Panc1 (cell line): Measurements from ENCODE around the gene BMPR2. TPM values are rescaled to one million over a fixed set of nuclear protein-coding genes. Genes with fewer than 3 reads are reported as not detected.

Source experiments
- ATAC-seq: fragments of 200-7000 bp; cut with Tn5 transposase; 2 replicates; pipeline ENCODE4 v1.9.1; 2020; ENCODE audit warnings: mild to moderate bottlenecking, moderate library complexity
- BruUV-seq: library from RNA; stranded (reverse); fragments of 400-500 nt; replicated peaks from 2 replicates; lab custom pipeline; 2021; lab: Mats Ljungman, UMichigan
- CTCF ChIA-PET: fragments of 300-600 bp; sonication (Branson Sonifier 250); formaldehyde crosslinking; loops from one replicate; lab custom pipeline; 2022; ENCODE audit warnings: antibody characterized with exemption; lab: Charles Lee
- POLR2A ChIA-PET: fragments of 300-600 bp; sonication (Branson Sonifier 250); formaldehyde crosslinking; loops from one replicate; lab custom pipeline; 2022; ENCODE audit warnings: antibody characterized with exemption; lab: Charles Lee
- DNase-seq: peaks from one replicate; pipeline ENCODE4 v3.0.0-alpha.2; 2010; ENCODE audit warnings: low read depth, low spot score
- H3K27ac ChIP-seq: 2 replicates; pipeline ENCODE4 v1.5.1; 2011; ENCODE audit warnings: mild to moderate bottlenecking, low read length, inconsistent platforms
- H3K27me3 ChIP-seq: fragments of 200-500 bp; sonication (Bioruptor generic); 2 replicates; pipeline ENCODE4 v1.6.0; 2014; ENCODE audit warnings: low read length, inconsistent platforms; ENCODE audit not compliant: control insufficient read depth, insufficient read depth
- H3K36me3 ChIP-seq: fragments of 200-500 bp; sonication (Bioruptor generic); 2 replicates; pipeline ENCODE4 v1.5.1; 2014; ENCODE audit warnings: inconsistent platforms, mild to moderate bottlenecking, low read length, moderate library complexity; ENCODE audit not compliant: control insufficient read depth, insufficient read depth
- H3K4me1 ChIP-seq: 2 replicates; pipeline ENCODE4 v1.5.1; 2011; ENCODE audit warnings: inconsistent platforms, mild to moderate bottlenecking, low read length, moderate library complexity; ENCODE audit not compliant: control insufficient read depth, insufficient read depth
- H3K4me3 ChIP-seq, 2 experiments: 2 replicates each; pipeline ENCODE4 v1.5.1; 2011 to 2012; ENCODE audit warnings: low read depth in 2 of 2, low read length in 2 of 2, mild to moderate bottlenecking in 2 of 2, inconsistent platforms in 1 of 2, moderate library complexity in 1 of 2
- H3K9me3 ChIP-seq: fragments of 200-500 bp; sonication (Bioruptor generic); 2 replicates; pipeline ENCODE4 v1.5.1; 2014; ENCODE audit warnings: low read depth, mild to moderate bottlenecking, inconsistent platforms, low read length, moderate library complexity; ENCODE audit not compliant: control insufficient read depth, insufficient read depth
- POLR2AphosphoS5 ChIP-seq: IDR thresholded peaks from 2 replicates; pipeline ENCODE4 v1.6.1; 2012; ENCODE audit warnings: mild to moderate bottlenecking, low read depth, low read length, moderate library complexity
- SIN3A ChIP-seq: IDR thresholded peaks from 2 replicates; pipeline ENCODE4 v1.6.1; 2012; ENCODE audit warnings: low read depth, mild to moderate bottlenecking, low read length, moderate library complexity, borderline replicate concordance; ENCODE audit not compliant: insufficient read depth
- TCF7L2 ChIP-seq: IDR thresholded peaks from 2 replicates; pipeline ENCODE4 v1.6.1; 2011; ENCODE audit warnings: mild to moderate bottlenecking, low read depth, low read length, inconsistent platforms
- in situ Hi-C: cut with HindIII; loops from 2 replicates; pipeline ENCODE4 v1.10.0; 2016; ENCODE audit warnings: low sequenced_read_pairs, low pct_unique_long_range_greater_than_20kb
- intact Hi-C: fragments of 100-400 bp; cut with micrococcal nuclease; formaldehyde crosslinking; loops from one replicate; pipeline ENCODE4 v1.10.0; 2022; ENCODE audit not compliant: unreplicated experiment
- total RNA-seq: library from RNA; stranded (reverse); gene quantifications from one replicate; pipeline ENCODE4 v1.2.1, GENCODE V29; 2021; ENCODE audit not compliant: unreplicated experiment
- TF ChIP-seq, protein P1 (sequence below): fragments of 450-650 bp; IDR thresholded peaks from 2 replicates; pipeline ENCODE4 v1.5.1; 2017; ENCODE audit warnings: mild to moderate bottlenecking
- TF ChIP-seq, protein P2 (sequence below), 2 experiments: IDR thresholded peaks; 2 replicates each; pipeline ENCODE4 v1.6.1; 2011 to 2012; ENCODE audit warnings: low read depth in 2 of 2, control low read depth in 1 of 2, low read length in 1 of 2, mild to moderate bottlenecking in 1 of 2, moderate library complexity in 1 of 2; ENCODE audit not compliant: insufficient read depth in 1 of 2

BMPR2 gene
- total RNA-seq, 1 experiment from 2014 or later: 65.2 TPM

DNA sequence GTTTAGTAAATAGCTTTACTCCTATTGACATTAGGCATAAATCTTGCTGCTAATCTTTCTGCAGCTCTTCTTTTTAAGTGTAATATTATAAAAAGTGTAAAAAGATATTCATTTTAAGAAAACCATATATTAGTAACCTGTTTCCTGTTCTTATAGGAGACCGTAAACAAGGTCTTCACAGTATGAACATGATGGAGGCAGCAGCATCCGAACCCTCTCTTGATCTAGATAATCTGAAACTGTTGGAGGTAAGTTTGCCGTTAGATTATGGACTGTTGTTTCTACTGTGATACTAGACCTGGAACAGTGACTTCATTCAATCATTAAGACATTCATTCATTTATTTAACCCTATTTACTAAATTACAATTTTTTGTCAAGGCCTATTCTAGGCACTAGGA lies 138.6 kb downstream of the BMPR2 start:
- in situ Hi-C loops (no loop called here), intact Hi-C loops (no loop called here)
- Histone ChIP-seq H3K36me3 (0 out of 2 replicates have a peak, but pooled peaks cover 3% of the 10 kb centered on the region), H3K27me3 (no peaks in the 10 kb centered on the region), H3K9me3 (no peaks in the 10 kb centered on the region), H3K27ac (no peak overlapping the region), H3K4me3 (no peak overlapping the region), H3K4me1 (no peaks in the 10 kb centered on the region)
- TF ChIP-seq SIN3A (no peak), POLR2AphosphoS5 (no peak), TCF7L2 (no peak)
- TF ChIP-seq, protein P1, sequence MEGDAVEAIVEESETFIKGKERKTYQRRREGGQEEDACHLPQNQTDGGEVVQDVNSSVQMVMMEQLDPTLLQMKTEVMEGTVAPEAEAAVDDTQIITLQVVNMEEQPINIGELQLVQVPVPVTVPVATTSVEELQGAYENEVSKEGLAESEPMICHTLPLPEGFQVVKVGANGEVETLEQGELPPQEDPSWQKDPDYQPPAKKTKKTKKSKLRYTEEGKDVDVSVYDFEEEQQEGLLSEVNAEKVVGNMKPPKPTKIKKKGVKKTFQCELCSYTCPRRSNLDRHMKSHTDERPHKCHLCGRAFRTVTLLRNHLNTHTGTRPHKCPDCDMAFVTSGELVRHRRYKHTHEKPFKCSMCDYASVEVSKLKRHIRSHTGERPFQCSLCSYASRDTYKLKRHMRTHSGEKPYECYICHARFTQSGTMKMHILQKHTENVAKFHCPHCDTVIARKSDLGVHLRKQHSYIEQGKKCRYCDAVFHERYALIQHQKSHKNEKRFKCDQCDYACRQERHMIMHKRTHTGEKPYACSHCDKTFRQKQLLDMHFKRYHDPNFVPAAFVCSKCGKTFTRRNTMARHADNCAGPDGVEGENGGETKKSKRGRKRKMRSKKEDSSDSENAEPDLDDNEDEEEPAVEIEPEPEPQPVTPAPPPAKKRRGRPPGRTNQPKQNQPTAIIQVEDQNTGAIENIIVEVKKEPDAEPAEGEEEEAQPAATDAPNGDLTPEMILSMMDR: no peak
- TF ChIP-seq, protein P2, sequence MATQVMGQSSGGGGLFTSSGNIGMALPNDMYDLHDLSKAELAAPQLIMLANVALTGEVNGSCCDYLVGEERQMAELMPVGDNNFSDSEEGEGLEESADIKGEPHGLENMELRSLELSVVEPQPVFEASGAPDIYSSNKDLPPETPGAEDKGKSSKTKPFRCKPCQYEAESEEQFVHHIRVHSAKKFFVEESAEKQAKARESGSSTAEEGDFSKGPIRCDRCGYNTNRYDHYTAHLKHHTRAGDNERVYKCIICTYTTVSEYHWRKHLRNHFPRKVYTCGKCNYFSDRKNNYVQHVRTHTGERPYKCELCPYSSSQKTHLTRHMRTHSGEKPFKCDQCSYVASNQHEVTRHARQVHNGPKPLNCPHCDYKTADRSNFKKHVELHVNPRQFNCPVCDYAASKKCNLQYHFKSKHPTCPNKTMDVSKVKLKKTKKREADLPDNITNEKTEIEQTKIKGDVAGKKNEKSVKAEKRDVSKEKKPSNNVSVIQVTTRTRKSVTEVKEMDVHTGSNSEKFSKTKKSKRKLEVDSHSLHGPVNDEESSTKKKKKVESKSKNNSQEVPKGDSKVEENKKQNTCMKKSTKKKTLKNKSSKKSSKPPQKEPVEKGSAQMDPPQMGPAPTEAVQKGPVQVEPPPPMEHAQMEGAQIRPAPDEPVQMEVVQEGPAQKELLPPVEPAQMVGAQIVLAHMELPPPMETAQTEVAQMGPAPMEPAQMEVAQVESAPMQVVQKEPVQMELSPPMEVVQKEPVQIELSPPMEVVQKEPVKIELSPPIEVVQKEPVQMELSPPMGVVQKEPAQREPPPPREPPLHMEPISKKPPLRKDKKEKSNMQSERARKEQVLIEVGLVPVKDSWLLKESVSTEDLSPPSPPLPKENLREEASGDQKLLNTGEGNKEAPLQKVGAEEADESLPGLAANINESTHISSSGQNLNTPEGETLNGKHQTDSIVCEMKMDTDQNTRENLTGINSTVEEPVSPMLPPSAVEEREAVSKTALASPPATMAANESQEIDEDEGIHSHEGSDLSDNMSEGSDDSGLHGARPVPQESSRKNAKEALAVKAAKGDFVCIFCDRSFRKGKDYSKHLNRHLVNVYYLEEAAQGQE (IDR thresholded peaks at IDR 0.05; ENCODE audit: insufficient read depth in 1 of 2, low read depth in 2 of 2, low read length in 1 of 2): no peak
- DNase-seq: no peak
- ATAC-seq: no peak
- ChIA-PET CTCF (no interaction called here), POLR2A (no interaction called here)
- no TSS peak for BruUV-seq

DNA sequence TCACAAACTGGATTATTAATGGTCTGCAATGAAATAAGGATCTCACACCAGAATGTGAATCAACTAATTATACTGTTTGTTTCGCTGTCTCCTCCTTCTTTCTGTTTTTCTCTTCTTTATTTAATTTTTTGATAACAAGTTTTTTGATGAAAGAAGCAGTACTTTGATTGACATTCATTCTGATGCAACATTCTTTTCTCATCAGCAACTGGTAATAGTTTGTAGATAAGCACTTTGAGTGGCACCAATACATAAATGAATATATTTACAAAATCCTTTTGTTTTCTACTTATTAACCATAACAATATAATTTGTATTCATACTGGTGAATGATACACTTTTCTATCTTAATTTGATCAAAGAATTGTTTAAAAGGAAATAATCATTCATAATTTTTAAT lies 143.3 kb downstream of the BMPR2 start:
- in situ Hi-C loops: no loop called here
- no peaks in the 10 kb centered on the region for H3K27me3 ChIP-seq
- DNase-seq: no peak

More for the DNA sequence above, 143.3 kb downstream of the BMPR2 start:
- CTCF ChIA-PET: no interaction called here
- POLR2A ChIA-PET: no interaction called here
- TF ChIP-seq, protein P1: no peak
- no peak for TF ChIP-seq SIN3A
- TF ChIP-seq TCF7L2: no peak
- TF ChIP-seq, protein P2 (IDR thresholded peaks at IDR 0.05; ENCODE audit: insufficient read depth in 1 of 2, low read depth in 2 of 2, low read length in 1 of 2): no peak
- no peak for TF ChIP-seq POLR2AphosphoS5
- Histone ChIP-seq H3K36me3 (0 out of 2 replicates have a peak, but pooled peaks cover 5% of the 10 kb centered on the region), H3K4me1 (no peaks in the 10 kb centered on the region), H3K27ac (no peak overlapping the region), H3K9me3 (no peaks in the 10 kb centered on the region), H3K4me3 (no peak overlapping the region)
- no peak for ATAC-seq
- BruUV-seq: no TSS peak
- intact Hi-C loops: no loop called here
